ENCODE data around the gene SEC31B.

SEC31B gene

GRCh38 chr10:100483876-100484666 lies 35.6 kb downstream of the SEC31B start:
- in situ Hi-C loops (cut with MboI; ENCODE audit: low pct_unique_long_range_greater_than_20kb, low sequenced_read_pairs, unreplicated experiment), result no loop called here
- no peak for DNase-seq (ENCODE audit: low spot score)
- TF ChIP-seq, protein P1, sequence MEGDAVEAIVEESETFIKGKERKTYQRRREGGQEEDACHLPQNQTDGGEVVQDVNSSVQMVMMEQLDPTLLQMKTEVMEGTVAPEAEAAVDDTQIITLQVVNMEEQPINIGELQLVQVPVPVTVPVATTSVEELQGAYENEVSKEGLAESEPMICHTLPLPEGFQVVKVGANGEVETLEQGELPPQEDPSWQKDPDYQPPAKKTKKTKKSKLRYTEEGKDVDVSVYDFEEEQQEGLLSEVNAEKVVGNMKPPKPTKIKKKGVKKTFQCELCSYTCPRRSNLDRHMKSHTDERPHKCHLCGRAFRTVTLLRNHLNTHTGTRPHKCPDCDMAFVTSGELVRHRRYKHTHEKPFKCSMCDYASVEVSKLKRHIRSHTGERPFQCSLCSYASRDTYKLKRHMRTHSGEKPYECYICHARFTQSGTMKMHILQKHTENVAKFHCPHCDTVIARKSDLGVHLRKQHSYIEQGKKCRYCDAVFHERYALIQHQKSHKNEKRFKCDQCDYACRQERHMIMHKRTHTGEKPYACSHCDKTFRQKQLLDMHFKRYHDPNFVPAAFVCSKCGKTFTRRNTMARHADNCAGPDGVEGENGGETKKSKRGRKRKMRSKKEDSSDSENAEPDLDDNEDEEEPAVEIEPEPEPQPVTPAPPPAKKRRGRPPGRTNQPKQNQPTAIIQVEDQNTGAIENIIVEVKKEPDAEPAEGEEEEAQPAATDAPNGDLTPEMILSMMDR (IDR thresholded peaks at IDR 0.05; ENCODE audit: extremely low read depth, insufficient read depth, missing control alignments), result no peak

DNA sequence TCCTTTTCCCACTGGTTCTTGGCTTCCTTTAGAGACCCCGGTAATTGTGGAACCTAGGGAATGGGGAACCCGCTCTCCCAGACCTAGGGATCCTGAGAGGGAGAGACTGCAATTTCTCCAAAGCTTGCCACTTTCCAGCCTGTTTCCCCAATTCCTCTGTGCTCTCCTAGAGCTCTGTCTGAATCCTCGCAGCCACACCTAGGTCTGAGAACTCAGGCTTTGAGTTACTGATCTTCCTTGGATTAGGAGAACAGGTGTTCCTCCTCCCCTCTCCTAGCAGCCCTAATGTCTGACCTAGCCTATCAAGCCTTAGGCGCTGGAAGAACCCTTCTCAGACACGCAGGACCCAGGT lies 36.9 kb downstream of the SEC31B start:
- in situ Hi-C loops (cut with MboI; ENCODE audit: low pct_unique_long_range_greater_than_20kb, low sequenced_read_pairs, unreplicated experiment), result no loop called here
- TF ChIP-seq, protein P1 (IDR thresholded peaks at IDR 0.05; ENCODE audit: extremely low read depth, insufficient read depth, missing control alignments), result no peak
- DNase-seq (ENCODE audit: low spot score), result no peak

GRCh38 chr10:100482181-100482833 lies 37.4 kb downstream of the SEC31B start:
- in situ Hi-C loops (cut with MboI; ENCODE audit: low pct_unique_long_range_greater_than_20kb, low sequenced_read_pairs, unreplicated experiment), result no loop called here
- TF ChIP-seq, protein P1 (IDR thresholded peaks at IDR 0.05; ENCODE audit: extremely low read depth, insufficient read depth, missing control alignments), result peak; percentile 79
- DNase-seq (ENCODE audit: low spot score), result peak; percentile 77

- in situ Hi-C loops (cut with MboI; ENCODE audit: low pct_unique_long_range_greater_than_20kb, low sequenced_read_pairs, unreplicated experiment), result no loop called here
- TF ChIP-seq, protein P1 (IDR thresholded peaks at IDR 0.05; ENCODE audit: extremely low read depth, insufficient read depth, missing control alignments), result no peak
- peak; percentile 90 for DNase-seq (ENCODE audit: low spot score)
These were observed 38.1 kb downstream of the SEC31B start for GRCh38 chr10:100481462-100482081.

DNA sequence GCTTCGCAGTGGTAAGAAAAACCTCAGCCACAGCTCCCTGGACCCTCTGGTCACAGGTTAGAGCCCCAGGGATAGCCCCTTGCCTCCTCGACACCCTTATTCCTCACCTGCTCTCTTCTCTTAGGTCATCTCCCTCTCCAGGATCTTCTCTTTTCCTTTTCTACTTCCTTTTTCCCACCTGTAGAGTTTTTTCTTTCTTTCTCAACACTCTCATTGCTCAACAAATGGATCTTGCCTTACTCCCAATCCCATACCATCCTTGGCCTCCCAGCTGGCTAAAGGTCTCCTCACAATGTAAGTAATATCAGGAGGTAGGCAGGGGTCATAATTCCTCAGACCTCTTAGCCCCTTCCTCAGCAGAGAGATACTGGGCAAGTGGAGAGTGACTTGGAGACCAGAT lies 39.7 kb downstream of the SEC31B start:
- TF ChIP-seq, protein P1 (IDR thresholded peaks at IDR 0.05; ENCODE audit: extremely low read depth, insufficient read depth, missing control alignments), result no peak
- no peak for DNase-seq (ENCODE audit: low spot score)
- in situ Hi-C loops (cut with MboI; ENCODE audit: low pct_unique_long_range_greater_than_20kb, low sequenced_read_pairs, unreplicated experiment), result no loop called here

GRCh38 chr10:100479037-100479436 lies 40.6 kb downstream of the SEC31B start:
- no peak for DNase-seq (ENCODE audit: low spot score)
- TF ChIP-seq, protein P1 (IDR thresholded peaks at IDR 0.05; ENCODE audit: extremely low read depth, insufficient read depth, missing control alignments), result no peak
- in situ Hi-C loops (cut with MboI; ENCODE audit: low pct_unique_long_range_greater_than_20kb, low sequenced_read_pairs, unreplicated experiment), result no loop called here
